ENCODE measurements around the gene GFPT2.
"Not testable (repeated sequence)": the region's sequence is repeated elsewhere in the genome, so short reads cannot be mapped to it uniquely, and the experiment has no call there.

The GFPT2 gene

GRCh38 chr5:180303226-180304015 is 49.7 kb downstream of the GFPT2 start:
- no peak for DNase-seq

GRCh38 chr5:180302256-180302655 is 50.9 kb downstream of the GFPT2 start:
- no peak for DNase-seq

- no peak for DNase-seq
Observed at GRCh38 chr5:180301253-180301652, 51.9 kb downstream of the GFPT2 start.

- DNase-seq: no peak
Observed at GRCh38 chr5:180299526-180299925, 53.6 kb downstream of the GFPT2 start.

GRCh38 chr5:180299014-180299413 is 54.1 kb downstream of the GFPT2 start:
- DNase-seq: not testable (repeated sequence)

GRCh38 chr5:180297587-180298282 is 55.4 kb downstream of the GFPT2 start:
- DNase-seq: no peak

- DNase-seq: no peak
Observed at GRCh38 chr5:180296771-180297170, 56.4 kb downstream of the GFPT2 start.

- no peak for DNase-seq
Observed at GRCh38 chr5:180294913-180295555, 58.1 kb downstream of the GFPT2 start.

GRCh38 chr5:180294411-180294810 is 58.7 kb downstream of the GFPT2 start:
- no peak for DNase-seq

GRCh38 chr5:180291943-180292831 is 60.9 kb downstream of the GFPT2 start, which contains the start of gene MAPK9:
TSS of gene MAPK9 (minus strand) at chr5:180292083. CDS start at chr5:180280561, 11,522 bp downstream.
- peak; percentile 72 for DNase-seq

GRCh38 chr5:180291234-180291940 is 61.7 kb downstream of the GFPT2 start:
- DNase-seq: no peak

GRCh38 chr5:180290568-180291233 is 62.4 kb downstream of the GFPT2 start:
- DNase-seq: no peak

GRCh38 chr5:180289966-180290365 is 63.2 kb downstream of the GFPT2 start:
- DNase-seq: no peak

GRCh38 chr5:180289433-180289832 is 63.7 kb downstream of the GFPT2 start:
- DNase-seq: no peak

GRCh38 chr5:180287868-180288267 is 65.3 kb downstream of the GFPT2 start:
- no peak for DNase-seq

- no peak for DNase-seq
Observed at GRCh38 chr5:180287404-180287803, 65.7 kb downstream of the GFPT2 start.

- no peak for DNase-seq
Observed at GRCh38 chr5:180284149-180284548, 69.0 kb downstream of the GFPT2 start.

- no peak for DNase-seq
Observed at GRCh38 chr5:180283026-180283615, 70.0 kb downstream of the GFPT2 start.

GRCh38 chr5:180282281-180282680 is 70.9 kb downstream of the GFPT2 start:
- no peak for DNase-seq

- DNase-seq: no peak
Observed at GRCh38 chr5:180281706-180282105, 71.4 kb downstream of the GFPT2 start.

GRCh38 chr5:180274695-180275094 is 78.4 kb downstream of the GFPT2 start:
- no peak for DNase-seq

All from KG1 (cell line).